Measurements from ENCODE around the gene SIGLEC5.

- TF ChIP-seq EP300 (IDR thresholded peaks at IDR 0.05), result no peak
- no peak for TF ChIP-seq CTCF (IDR thresholded peaks at IDR 0.05)
These were observed 42.7 kb downstream of the SIGLEC5 start for GRCh38 chr19:51587264-51588191.

All from tibial nerve (tissue), 4 donors.